ENCODE results near the gene PRKAR2B.
"Not testable (repeated sequence)": the region's sequence is repeated elsewhere in the genome, so short reads cannot be mapped to it uniquely, and the experiment has no call there.

Gene PRKAR2B

DNA sequence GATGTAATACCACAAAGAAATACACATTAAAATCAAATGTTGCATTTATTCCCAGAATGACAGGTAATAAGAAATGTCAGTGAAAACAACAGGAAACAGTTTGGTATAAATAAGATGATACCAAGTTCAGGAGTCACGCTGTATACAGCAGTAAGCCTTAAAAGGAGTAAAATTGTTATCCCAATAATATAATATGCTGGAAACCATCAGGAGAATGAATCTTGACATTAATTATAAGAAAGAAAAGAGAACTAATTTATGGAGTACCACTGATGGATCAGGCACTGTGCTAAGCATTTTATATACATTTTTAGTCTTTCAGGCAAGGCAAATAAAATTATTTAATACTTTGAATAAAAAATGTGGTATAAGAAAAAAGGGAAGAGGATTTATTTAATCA is 27.6 kb downstream of the PRKAR2B start:
- no peak for FAIRE-seq

DNA sequence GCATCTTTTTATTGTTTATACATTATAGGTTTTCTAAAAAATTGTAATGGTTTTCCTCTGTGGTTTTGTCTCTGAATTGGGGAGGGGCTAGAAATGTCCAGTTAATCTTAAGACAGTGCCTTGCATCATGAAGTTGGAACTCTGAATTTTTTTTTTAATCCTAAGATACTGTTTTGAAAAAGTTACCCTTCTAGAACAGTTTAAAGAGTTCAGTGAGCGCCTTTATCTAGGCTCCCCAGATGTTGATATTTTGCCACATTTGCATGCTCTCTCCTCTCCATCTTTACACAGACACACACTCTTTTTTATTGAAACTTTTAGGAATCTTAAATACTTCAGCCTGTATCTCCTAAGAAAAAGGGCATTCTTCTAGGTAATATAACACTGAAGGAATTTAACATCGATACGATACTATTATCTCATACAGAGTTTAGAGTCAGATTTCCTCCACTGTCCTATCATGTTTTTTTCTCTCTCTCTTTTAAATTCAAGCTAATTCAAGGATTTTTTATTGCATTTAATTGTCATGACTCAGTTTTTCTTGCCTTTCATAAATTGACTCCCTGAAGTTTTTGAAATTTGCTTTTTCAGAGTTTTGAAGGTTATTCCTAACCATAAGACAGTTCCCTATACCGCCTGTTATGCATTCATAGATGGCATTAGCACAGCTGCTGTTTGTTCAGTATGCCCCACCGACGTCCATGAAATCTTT is 31.5 kb downstream of the PRKAR2B start:
- DNase-seq (ENCODE audit: extremely low spot score, insufficient read length, low read depth) = no peak
- FAIRE-seq = no peak

More for the DNA sequence above, 27.6 kb downstream of the PRKAR2B start:
- no peak for DNase-seq (ENCODE audit: extremely low spot score, insufficient read length, low read depth)

GRCh38 chr7:107076781-107077698 is 32.5 kb downstream of the PRKAR2B start:
- no peak for FAIRE-seq
- DNase-seq (ENCODE audit: extremely low spot score, insufficient read length, low read depth) = no peak

GRCh38 chr7:107077699-107078516 is 33.4 kb downstream of the PRKAR2B start:
- no peak for DNase-seq (ENCODE audit: extremely low spot score, insufficient read length, low read depth)
- FAIRE-seq = no peak

DNA sequence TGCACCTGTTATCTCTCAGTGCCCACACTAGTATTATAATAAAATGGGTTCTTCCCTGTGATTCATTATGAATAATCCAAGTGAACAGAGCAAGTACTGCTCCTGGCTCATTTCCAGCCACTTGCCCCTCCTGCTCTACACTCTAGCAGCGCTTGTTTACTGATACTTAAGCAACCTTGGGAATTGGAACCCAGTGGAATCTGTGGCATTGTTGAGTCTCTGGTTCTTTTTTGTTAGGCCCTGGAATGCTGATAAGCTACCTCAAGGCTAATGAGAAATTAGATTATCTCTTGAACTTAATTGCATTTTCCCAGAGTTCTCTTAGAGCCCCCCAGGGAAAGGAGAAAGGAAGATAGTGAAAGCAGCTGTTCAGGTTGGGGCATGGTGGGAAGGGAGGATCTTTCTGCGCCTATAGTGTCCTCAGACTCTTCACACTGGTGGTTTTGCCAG is 34.0 kb downstream of the PRKAR2B start:
- FAIRE-seq (no peak), DNase-seq (ENCODE audit: extremely low spot score, insufficient read length, low read depth) (no peak)

- DNase-seq (ENCODE audit: extremely low spot score, insufficient read length, low read depth) (no peak), FAIRE-seq (no peak)
These were observed 34.9 kb downstream of the PRKAR2B start for GRCh38 chr7:107079212-107079940.

GRCh38 chr7:107080099-107080505 is 35.6 kb downstream of the PRKAR2B start:
- DNase-seq (ENCODE audit: extremely low spot score, insufficient read length, low read depth) = no peak
- no peak for FAIRE-seq

DNA sequence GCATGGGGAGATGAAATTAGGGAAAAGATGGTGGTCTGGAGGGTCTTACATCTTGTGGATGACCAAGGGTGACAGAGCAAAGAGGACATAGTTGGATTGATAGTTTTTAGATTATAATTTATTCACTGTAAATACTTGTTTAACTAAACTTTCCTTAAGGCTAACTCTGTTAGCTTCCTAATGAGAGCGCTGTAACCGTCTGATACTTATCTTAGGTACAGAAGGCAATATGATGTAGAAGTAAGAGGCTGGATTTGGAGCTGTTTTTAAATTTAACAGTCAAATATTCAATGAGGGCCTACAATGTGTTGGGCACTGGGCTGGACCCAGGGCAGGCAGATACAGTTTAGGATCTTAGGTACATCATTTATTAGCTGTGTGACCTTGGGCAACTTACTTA is 36.0 kb downstream of the PRKAR2B start:
- FAIRE-seq = no peak
- DNase-seq (ENCODE audit: extremely low spot score, insufficient read length, low read depth) = no peak

GRCh38 chr7:107085180-107085579 is 40.7 kb downstream of the PRKAR2B start:
- FAIRE-seq (no peak), DNase-seq (ENCODE audit: extremely low spot score, insufficient read length, low read depth) (no peak)

DNA sequence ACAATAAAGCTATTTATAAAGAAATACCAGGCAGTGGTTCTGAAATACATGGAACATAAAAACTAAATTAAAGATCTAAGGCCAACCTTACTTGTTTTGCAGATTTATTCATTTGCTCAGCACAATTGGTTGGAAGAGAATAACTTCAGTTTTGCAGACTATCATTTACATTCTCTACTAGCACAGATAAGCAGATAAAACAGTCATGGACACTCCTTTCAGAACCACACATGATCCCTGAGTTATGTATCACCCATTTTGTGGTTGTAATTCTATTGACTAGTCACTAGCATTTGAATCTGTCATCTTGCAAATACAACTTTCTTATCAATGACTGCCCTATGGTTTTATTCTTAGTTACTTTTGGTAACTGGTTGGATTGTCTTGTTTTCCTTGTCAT is 45.1 kb downstream of the PRKAR2B start:
- FAIRE-seq (no peak), DNase-seq (ENCODE audit: extremely low spot score, insufficient read length, low read depth) (no peak)

- no peak for DNase-seq (ENCODE audit: extremely low spot score, insufficient read length, low read depth)
These were observed 46.0 kb downstream of the PRKAR2B start for GRCh38 chr7:107090457-107090856.

GRCh38 chr7:107091306-107091705 is 46.8 kb downstream of the PRKAR2B start:
- FAIRE-seq (no peak), DNase-seq (ENCODE audit: extremely low spot score, insufficient read length, low read depth) (no peak)

More at GRCh38 chr7:107090457-107090856, 46.0 kb downstream of the PRKAR2B start:
- FAIRE-seq = no peak

- not testable (repeated sequence) for FAIRE-seq; DNase-seq (ENCODE audit: extremely low spot score, insufficient read length, low read depth)
These were observed 49.2 kb downstream of the PRKAR2B start for GRCh38 chr7:107093671-107094070.

- FAIRE-seq; DNase-seq (ENCODE audit: extremely low spot score, insufficient read length, low read depth): not testable (repeated sequence)
These were observed 54.6 kb downstream of the PRKAR2B start for GRCh38 chr7:107099154-107099553.

- DNase-seq (ENCODE audit: extremely low spot score, insufficient read length, low read depth) (no peak), FAIRE-seq (no peak)
These were observed 56.3 kb downstream of the PRKAR2B start for GRCh38 chr7:107100824-107101223.

- no peak for FAIRE-seq
- no peak for DNase-seq (ENCODE audit: extremely low spot score, insufficient read length, low read depth)
These were observed 58.9 kb downstream of the PRKAR2B start for GRCh38 chr7:107103369-107103768.

GRCh38 chr7:107104801-107105200 is 60.3 kb downstream of the PRKAR2B start:
- FAIRE-seq (no peak), DNase-seq (ENCODE audit: extremely low spot score, insufficient read length, low read depth) (no peak)

DNA sequence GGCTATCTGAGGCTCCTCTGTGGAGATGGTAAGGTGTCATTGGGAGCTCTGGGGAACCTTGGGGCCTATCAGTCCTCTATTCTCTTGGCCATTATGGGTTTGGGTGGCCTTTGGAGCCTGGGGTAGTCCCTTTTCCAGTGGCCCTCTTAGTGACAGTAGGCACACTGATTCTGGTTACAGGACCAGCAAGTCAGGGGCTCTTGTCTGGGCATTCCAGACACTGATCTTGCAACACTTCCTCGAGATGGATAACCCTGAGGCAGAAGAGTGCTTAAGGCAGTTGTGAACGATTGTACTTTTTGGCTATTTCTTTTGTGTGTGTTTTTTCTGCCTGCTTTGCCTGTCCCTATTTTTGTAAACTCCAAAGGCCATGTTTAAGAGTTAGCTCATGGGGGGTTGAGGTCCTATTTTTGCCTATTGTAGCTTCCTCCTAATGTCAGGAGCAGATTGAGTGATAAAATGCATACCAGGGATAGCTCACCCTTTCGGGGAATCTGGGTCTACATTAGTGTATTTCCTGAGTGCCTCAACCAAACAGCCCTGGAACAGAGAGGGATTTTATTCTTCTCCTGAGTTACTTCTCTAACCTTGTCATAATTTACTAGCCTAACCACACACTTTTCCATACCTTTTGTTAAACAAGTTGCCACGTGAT is 61.2 kb downstream of the PRKAR2B start:
- no peak for DNase-seq (ENCODE audit: extremely low spot score, insufficient read length, low read depth)
- no peak for FAIRE-seq

DNA sequence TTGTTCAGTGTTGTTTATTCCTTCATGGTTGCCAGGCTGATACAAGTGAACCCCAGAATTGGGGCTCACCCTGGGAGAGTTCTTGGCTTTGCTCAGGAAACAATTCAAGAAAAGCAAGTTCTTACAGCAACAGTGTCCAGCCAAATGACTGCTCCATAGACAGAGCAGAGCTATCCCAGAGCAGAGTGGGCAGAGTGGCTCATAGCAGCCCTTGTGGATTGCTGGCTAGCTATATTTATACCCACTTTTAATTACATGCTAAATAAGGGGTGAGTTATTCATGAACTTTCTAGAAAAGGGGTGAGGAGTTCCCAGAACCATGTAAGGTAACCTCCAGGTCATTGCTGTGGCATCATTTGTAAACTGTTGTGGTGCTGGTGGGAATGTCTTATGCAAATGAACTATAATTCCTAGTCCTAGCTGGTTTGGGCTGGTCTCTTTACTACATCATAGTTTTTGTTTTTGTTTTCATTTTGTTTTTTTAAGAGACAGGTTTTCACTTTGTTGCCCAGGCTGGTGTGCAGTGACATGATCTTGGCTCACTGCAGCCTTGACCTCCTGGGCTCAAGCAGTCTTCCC is 64.4 kb downstream of the PRKAR2B start:
- FAIRE-seq (no peak), DNase-seq (ENCODE audit: extremely low spot score, insufficient read length, low read depth) (no peak)
